ENCODE data around the gene PAGR1. TPM values are rescaled to one million over a fixed set of nuclear protein-coding genes. Genes with fewer than 3 reads are reported as not detected.

Gene PAGR1
- total and polyA plus RNA-seq, 2 of the 8 experiments (the other 6 are each of a cell fraction or from before 2014, with no cell fraction given) = 35.4 to 56.4 TPM

- Histone ChIP-seq H2BK5ac (ENCODE audit: low read depth, low read length) (peak overlapping the region; percentile 52; the same call in 1 of the 2 replicates), H3K79me1 (ENCODE audit: low read depth, low read length) (no peaks in the 10 kb centered on the region), H3K14ac (ENCODE audit: insufficient read length) (no peak overlapping the region), H3K18ac (ENCODE audit: extremely low read depth, low read length) (peak overlapping the region; percentile 71; the same call in 1 of the 2 replicates), H3K4me2 (ENCODE audit: insufficient read depth in 1 of 2, low read depth in 2 of 2, low read length in 2 of 2) (peak overlapping the region; percentile 28 to 70), H3K36me3 (ENCODE audit: control insufficient read depth in 2 of 4, insufficient read depth in 4 of 4, low read length in 3 of 4) (no peaks in the 10 kb centered on the region), H3K79me2 (ENCODE audit: control insufficient read depth in 1 of 2, insufficient read depth in 2 of 2, low read length in 2 of 2) (no peaks in the 10 kb centered on the region), H4K8ac (ENCODE audit: extremely low read depth, insufficient read depth, low read length) (peak overlapping the region; percentile 87), H2BK12ac (ENCODE audit: low read depth, low read length) (peak overlapping the region; percentile 86), H3K9ac (replicated peaks in 1 of 4; ENCODE audit: extremely low read depth in 1 of 4, low read depth in 3 of 4, low read length in 3 of 4) (0 out of 7 replicates have a peak overlapping the region, but pooled peaks of 1 of the 4 experiments have one; percentile 2), H3K27me3 (replicated peaks in 1 of 4; ENCODE audit: control insufficient read depth in 3 of 4, extremely low read depth in 1 of 4, insufficient read depth in 3 of 4, low read length in 3 of 4) (peaks cover 0 to under 1% (median 0%) of the 10 kb centered on the region in 4 experiments; a peak in 2 of 7 replicates), H3K4me1 (replicated peaks in 1 of 4; ENCODE audit: control insufficient read depth in 3 of 4, insufficient read depth in 4 of 4, low read length in 3 of 4) (peaks cover 0 to 8% (median 2%) of the 10 kb centered on the region in 4 experiments; a peak in 4 of 7 replicates), H3K23ac (ENCODE audit: insufficient read length) (no peak overlapping the region), H3K4me3 (ENCODE audit: extremely low read depth in 1 of 4, insufficient read depth in 2 of 4, low read depth in 3 of 4, low read length in 4 of 4) (peak overlapping the region; percentile 4 to 50 (median 33); a peak in 6 of 8 replicates), H2BK15ac (ENCODE audit: low read length) (0 out of 2 replicates have a peak overlapping the region, but pooled peaks have one; percentile 72), H4K20me1 (replicated peaks in 1 of 2; ENCODE audit: control insufficient read depth in 1 of 2, insufficient read depth in 2 of 2, low read length in 2 of 2) (no peaks in the 10 kb centered on the region), H3K9me3 (ENCODE audit: insufficient read depth in 2 of 2, low read depth in 1 of 2, low read length in 1 of 2) (no peaks in the 10 kb centered on the region), H2AFZ (ENCODE audit: low read length) (peak overlapping the region; percentile 100), H3K4ac (replicated peaks; ENCODE audit: insufficient read length, low read depth, low read length) (peak overlapping the region; percentile 7), H4K91ac (replicated peaks; ENCODE audit: insufficient read length, low read length) (peak overlapping the region; percentile 91), H3K23me2 (ENCODE audit: low read depth, low read length) (peaks cover 6% of the 10 kb centered on the region), H3K27ac (ENCODE audit: low read depth, low read length) (no peak overlapping the region), H2AK5ac (ENCODE audit: low read depth, low read length) (no peak overlapping the region), H2BK20ac (ENCODE audit: low read length) (0 out of 2 replicates have a peak overlapping the region, but pooled peaks have one; percentile 40), H3K56ac (replicated peaks; ENCODE audit: insufficient read length, low read depth, low read length) (no peak overlapping the region), H4K5ac (ENCODE audit: insufficient read length, low read depth, low read length) (peak overlapping the region; percentile 61), H2BK120ac (replicated peaks; ENCODE audit: low read depth, low read length) (peak overlapping the region; percentile 94)
- no peak for FAIRE-seq
- ChIA-PET POLR2A (ENCODE audit: partially characterized antibody) (interaction anchor here (0.5 to 2.8 kb wide), 19 partner anchors 11 to 280 kb away, joined by 3 to 10 read pairs (median 5); partner anchors contain the start of genes ALDOA and MAZ), CTCF (ENCODE audit: partially characterized antibody) (interaction anchor here (0.7 to 4.3 kb wide), 31 partner anchors 9 to 255 kb away, joined by 3 to 29 read pairs (median 4); no protein-coding TSS in a partner anchor)
- 4% methylated on average over 38 of the region's 38 CpGs; no CpG with 5 or more reads in 1 of the 2 experiments for WGBS, 2 experiments (ENCODE audit: extremely low coverage in 1 of 2, insufficient coverage in 1 of 2, insufficient read length in 1 of 2, insufficient replicate concordance in 2 of 2, low coverage in 1 of 2, low lambda C conversion rate in 2 of 2, missing lambda C conversion rate in 1 of 2)
- peak; percentile 70 to 95 for DNase-seq (ENCODE audit: low read depth in 1 of 2, low spot score in 2 of 2)
- TF ChIP-seq CTBP2 (IDR thresholded peaks at IDR 0.05; ENCODE audit: borderline replicate concordance, insufficient read depth, insufficient read length, low read length) (peak; percentile 36), ATF2 (IDR thresholded peaks at IDR 0.05; ENCODE audit: low read length) (no peak), CREB1 (IDR thresholded peaks at IDR 0.05) (peak; percentile 85), CBX5 (IDR thresholded peaks at IDR 0.05; ENCODE audit: low read depth, low read length) (no peak), GTF2F1 (IDR thresholded peaks at IDR 0.05; ENCODE audit: borderline replicate concordance, low read depth, low read length) (no peak), TAF1 (IDR thresholded peaks at IDR 0.05; ENCODE audit: low read depth, low read length) (peak; percentile 45; the same call in 1 of the 2 replicates), SP1 (IDR thresholded peaks at IDR 0.05; ENCODE audit: low read depth, low read length) (no peak), POLR2A (IDR thresholded peaks at IDR 0.05; ENCODE audit: control extremely low read depth in 1 of 2, low read depth in 2 of 2, low read length in 2 of 2) (no peak), ASH2L (IDR thresholded peaks at IDR 0.05; ENCODE audit: low read length) (peak; percentile 46), MAX (IDR thresholded peaks at IDR 0.05) (peak; percentile 86), TEAD4 (IDR thresholded peaks at IDR 0.05; ENCODE audit: low read depth, low read length) (peak; percentile 63; the same call in 1 of the 2 replicates)
These were observed 31.0 kb upstream of the PAGR1 start for GRCh38 chr16:29784901-29785500.
